HG03565 (cell line): Measurements from ENCODE around the gene MEGF11.
A peak's percentile ranks its signal among the peaks of the same experiment; 100 is the strongest.

ENCODE experiments used
- ATAC-seq: cut with Tn5 transposase; IDR thresholded peaks from one replicate; pipeline ENCODE4 v1.9.1; 2021; ENCODE audit warnings: mild to moderate bottlenecking, moderate library complexity; ENCODE audit not compliant: unreplicated experiment

Gene MEGF11

GRCh38 chr15:66178531-66178910 lies 75.0 kb downstream of the MEGF11 start:
- ATAC-seq, result no peak

- no peak for ATAC-seq
These were observed 81.1 kb downstream of the MEGF11 start for GRCh38 chr15:66172324-66172980.

GRCh38 chr15:66171841-66172240 lies 81.7 kb downstream of the MEGF11 start:
- no peak for ATAC-seq

- no peak for ATAC-seq
These were observed 82.8 kb downstream of the MEGF11 start for GRCh38 chr15:66170716-66171115.

GRCh38 chr15:66170042-66170441 lies 83.5 kb downstream of the MEGF11 start:
- no peak for ATAC-seq

GRCh38 chr15:66169625-66170024 lies 83.9 kb downstream of the MEGF11 start:
- no peak for ATAC-seq

- no peak for ATAC-seq
These were observed 84.5 kb downstream of the MEGF11 start for GRCh38 chr15:66169023-66169422.

- no peak for ATAC-seq
These were observed 85.7 kb downstream of the MEGF11 start for GRCh38 chr15:66167854-66168253.

GRCh38 chr15:66165856-66166255 lies 87.7 kb downstream of the MEGF11 start:
- no peak for ATAC-seq

- ATAC-seq, result no peak
These were observed 88.8 kb downstream of the MEGF11 start for GRCh38 chr15:66164788-66165187.

- no peak for ATAC-seq
These were observed 90.0 kb downstream of the MEGF11 start for GRCh38 chr15:66163553-66163952.

- no peak for ATAC-seq
These were observed 91.3 kb downstream of the MEGF11 start for GRCh38 chr15:66162286-66162685.

GRCh38 chr15:66161575-66162118 lies 91.9 kb downstream of the MEGF11 start:
- ATAC-seq, result no peak

- no peak for ATAC-seq
These were observed 92.4 kb downstream of the MEGF11 start for GRCh38 chr15:66161108-66161507.

- ATAC-seq, result no peak
These were observed 96.0 kb downstream of the MEGF11 start for GRCh38 chr15:66157507-66157906.

- no peak for ATAC-seq
These were observed 97.1 kb downstream of the MEGF11 start for GRCh38 chr15:66156310-66156975.

GRCh38 chr15:66155065-66155464 lies 98.5 kb downstream of the MEGF11 start:
- ATAC-seq, result no peak

GRCh38 chr15:66154581-66154980 lies 99.0 kb downstream of the MEGF11 start:
- ATAC-seq, result no peak

- ATAC-seq, result peak; percentile 85
These were observed 99.8 kb downstream of the MEGF11 start for GRCh38 chr15:66153549-66154415.

GRCh38 chr15:66152650-66153049 lies 100.9 kb downstream of the MEGF11 start:
- no peak for ATAC-seq

- no peak for ATAC-seq
These were observed 101.7 kb downstream of the MEGF11 start for GRCh38 chr15:66151809-66152208.
